Trophoblast cell (in vitro differentiated cells and primary cell): Measurements from ENCODE around the gene CACNA1F.

ENCODE experiments used
- DNase-seq, 2 donors: peaks; one replicate each; pipeline ENCODE4 v3.0.0-alpha.2; 2016
- H2AFZ ChIP-seq: 2 replicates; pipeline ENCODE4 v1.6.1; 2013; ENCODE audit warnings: low read length, moderate library complexity, mild to moderate bottlenecking; ENCODE audit not compliant: insufficient read depth, poor library complexity
- H2AK5ac ChIP-seq: 2 replicates; pipeline ENCODE4 v1.6.1; 2013; ENCODE audit warnings: mild to moderate bottlenecking, low read length
- H2BK120ac ChIP-seq: 2 replicates; pipeline ENCODE4 v1.6.1; 2013; ENCODE audit warnings: low read length, mild to moderate bottlenecking, moderate library complexity; ENCODE audit not compliant: insufficient read depth, poor library complexity
- H2BK12ac ChIP-seq: 2 replicates; pipeline ENCODE4 v1.6.1; 2013; ENCODE audit warnings: mild to moderate bottlenecking, low read length, moderate library complexity
- H2BK5ac ChIP-seq: 2 replicates; pipeline ENCODE4 v1.6.1; 2013; ENCODE audit warnings: low read length, low read depth, moderate library complexity, mild to moderate bottlenecking; ENCODE audit not compliant: poor library complexity
- H3K14ac ChIP-seq: 2 replicates; pipeline ENCODE4 v1.6.1; 2013; ENCODE audit warnings: mild to moderate bottlenecking, low read length
- H3K18ac ChIP-seq: 2 replicates; pipeline ENCODE4 v1.6.1; 2013; ENCODE audit warnings: mild to moderate bottlenecking, low read length
- H3K23ac ChIP-seq: 2 replicates; pipeline ENCODE4 v1.6.1; 2013; ENCODE audit warnings: low read length
- H3K27ac ChIP-seq: 2 replicates; pipeline ENCODE4 v1.5.1; 2013; ENCODE audit warnings: low read depth, mild to moderate bottlenecking, inconsistent platforms, low read length, moderate library complexity
- H3K27me3 ChIP-seq: 2 replicates; pipeline ENCODE4 v1.6.1; 2013; ENCODE audit warnings: inconsistent platforms, mild to moderate bottlenecking, low read length, moderate library complexity; ENCODE audit not compliant: insufficient read depth
- H3K36me3 ChIP-seq, 2 experiments: 1 replicate in 1 of 2; 2 replicates in 1 of 2; pipeline ENCODE4 v1.6.1; 2013; ENCODE audit warnings: low read length in 2 of 2, mild to moderate bottlenecking in 2 of 2, moderate library complexity in 1 of 2; ENCODE audit not compliant: insufficient read depth in 2 of 2, control insufficient read depth in 1 of 2
- H3K4ac ChIP-seq: 2 replicates; pipeline ENCODE4 v1.6.1; 2013; ENCODE audit warnings: low read depth, mild to moderate bottlenecking, low read length, moderate library complexity
- H3K4me1 ChIP-seq, 2 experiments: 1 replicate in 1 of 2; 2 replicates in 1 of 2; pipeline ENCODE4 v1.6.1; 2013; ENCODE audit warnings: low read length in 2 of 2, mild to moderate bottlenecking in 2 of 2, moderate library complexity in 1 of 2; ENCODE audit not compliant: insufficient read depth in 2 of 2, control insufficient read depth in 1 of 2
- H3K4me2 ChIP-seq: 2 replicates; pipeline ENCODE4 v1.6.1; 2013; ENCODE audit warnings: inconsistent platforms, mild to moderate bottlenecking, low read length, moderate library complexity
- H3K4me3 ChIP-seq: 2 replicates; pipeline ENCODE4 v1.5.1; 2013; ENCODE audit warnings: mild to moderate bottlenecking, low read depth, low read length, inconsistent platforms
- H3K79me1 ChIP-seq: one replicate; pipeline ENCODE4 v1.6.1; 2013; ENCODE audit warnings: low read length
- H3K79me2 ChIP-seq: 2 replicates; pipeline ENCODE4 v1.6.1; 2013; ENCODE audit warnings: low read length, mild to moderate bottlenecking; ENCODE audit not compliant: control insufficient read depth, insufficient read depth, poor library complexity
- H3K9ac ChIP-seq: 2 replicates; pipeline ENCODE4 v1.6.1; 2013; ENCODE audit warnings: mild to moderate bottlenecking, low read length
- H3K9me3 ChIP-seq: 2 replicates; pipeline ENCODE4 v1.6.1; 2013; ENCODE audit warnings: low read depth, mild to moderate bottlenecking, control low read depth, inconsistent platforms, low read length; ENCODE audit not compliant: insufficient read depth
- H4K12ac ChIP-seq: 2 replicates; pipeline ENCODE4 v1.6.1; 2013; ENCODE audit warnings: low read depth, mild to moderate bottlenecking, low read length, moderate library complexity
- H4K8ac ChIP-seq: 2 replicates; pipeline ENCODE4 v1.6.1; 2013; ENCODE audit warnings: low read depth, mild to moderate bottlenecking, low read length, moderate library complexity
- H4K91ac ChIP-seq: one replicate; pipeline ENCODE4 v1.6.1; 2013; ENCODE audit warnings: low read depth, mild to moderate bottlenecking, low read length, moderate library complexity
- WGBS: extraction: QIAGEN DNeasy Blood & Tissue Kit; methylation state at CpG from one replicate; pipeline ENCODE4 v1.1.7; 2013; ENCODE audit warnings: missing lambda C conversion rate; ENCODE audit not compliant: insufficient read length, insufficient coverage; ENCODE audit errors: extremely low coverage; 5-methylcytosine and 5-hydroxymethylcytosine counted together

Gene CACNA1F

DNA sequence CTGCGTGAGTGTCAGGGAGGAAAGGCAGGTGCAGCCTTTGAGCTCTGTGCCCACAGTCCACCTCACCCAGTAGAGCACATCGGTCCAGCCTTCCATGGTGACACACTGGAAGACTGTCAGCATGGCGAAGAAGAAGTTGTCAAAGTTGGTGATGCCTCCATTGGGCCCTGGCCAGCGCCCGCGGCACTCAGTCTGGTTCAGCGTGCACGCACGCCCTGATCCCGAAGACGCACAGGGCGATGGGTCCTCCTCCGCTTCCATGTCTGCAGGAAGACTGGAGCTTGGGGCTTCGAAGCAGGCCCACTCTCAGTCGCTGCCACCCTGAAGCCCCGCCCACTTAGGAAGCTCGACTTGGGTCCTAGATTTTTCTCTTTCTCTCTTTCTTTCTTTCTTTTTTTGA, 5.0 kb downstream of the CACNA1F start:
- no peak overlapping the region for H3K4ac ChIP-seq
- no peak overlapping the region for H2AK5ac ChIP-seq
- H3K4me2 ChIP-seq = no peak overlapping the region
- no peak overlapping the region for H4K91ac ChIP-seq
- no CpG with 5 or more reads among the region's 17 CpGs for WGBS
- no peak overlapping the region for H4K8ac ChIP-seq
- H2AFZ ChIP-seq = no peak overlapping the region
- H3K9me3 ChIP-seq = no peaks in the 10 kb centered on the region
- no peak overlapping the region for H2BK120ac ChIP-seq
- H3K79me1 ChIP-seq = no peaks in the 10 kb centered on the region
- H3K18ac ChIP-seq = no peak overlapping the region
- no peaks in the 10 kb centered on the region for H3K36me3 ChIP-seq
- no peak overlapping the region for H2BK5ac ChIP-seq
- H3K9ac ChIP-seq = no peak overlapping the region
- no peak for DNase-seq
- H3K14ac ChIP-seq = no peak overlapping the region
- no peak overlapping the region for H2BK12ac ChIP-seq
- H3K27me3 ChIP-seq = no peaks in the 10 kb centered on the region
- H4K12ac ChIP-seq = no peak overlapping the region
- H3K4me1 ChIP-seq = peaks cover 5 to 6% of the 10 kb centered on the region in 2 experiments
- H3K23ac ChIP-seq = no peak overlapping the region
- H3K27ac ChIP-seq = no peak overlapping the region
- H3K79me2 ChIP-seq = no peaks in the 10 kb centered on the region
- no peak overlapping the region for H3K4me3 ChIP-seq

DNA sequence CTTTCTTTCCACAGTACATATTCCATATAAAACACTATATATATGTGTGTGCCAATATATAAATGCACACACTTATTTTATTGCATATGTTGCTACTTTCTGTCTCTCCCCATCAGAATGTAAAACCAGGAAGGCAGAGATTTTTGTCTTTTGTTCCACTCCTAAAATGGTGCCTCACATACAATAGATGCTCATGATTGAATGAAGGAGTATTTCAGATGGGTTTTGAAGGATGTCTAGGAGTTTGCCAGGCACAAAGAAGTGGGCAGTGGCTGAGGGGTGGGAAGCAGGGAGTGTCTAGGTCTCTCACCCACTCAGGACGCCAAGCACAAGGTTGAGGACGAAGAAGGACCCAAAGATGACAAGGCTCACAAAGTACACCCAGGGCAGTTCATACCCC, 5.4 kb downstream of the CACNA1F start:
- no peaks in the 10 kb centered on the region for H3K9me3 ChIP-seq
- no peak overlapping the region for H3K27ac ChIP-seq
- DNase-seq = no peak
- no peak overlapping the region for H2BK120ac ChIP-seq
- no peak overlapping the region for H3K18ac ChIP-seq
- no peak overlapping the region for H3K4me3 ChIP-seq
- no peaks in the 10 kb centered on the region for H3K79me2 ChIP-seq
- no peaks in the 10 kb centered on the region for H3K79me1 ChIP-seq
- no peak overlapping the region for H2AFZ ChIP-seq
- no peaks in the 10 kb centered on the region for H3K27me3 ChIP-seq
- H4K91ac ChIP-seq = no peak overlapping the region
- peaks cover 5 to 6% of the 10 kb centered on the region in 2 experiments for H3K4me1 ChIP-seq
- H3K9ac ChIP-seq = no peak overlapping the region
- no peak overlapping the region for H3K23ac ChIP-seq
- H3K4ac ChIP-seq = no peak overlapping the region
- H2AK5ac ChIP-seq = no peak overlapping the region
- no peak overlapping the region for H2BK12ac ChIP-seq
- H3K36me3 ChIP-seq = no peaks in the 10 kb centered on the region
- H3K14ac ChIP-seq = no peak overlapping the region
- no CpG with 5 or more reads among the region's 2 CpGs for WGBS
- H4K12ac ChIP-seq = no peak overlapping the region
- no peak overlapping the region for H3K4me2 ChIP-seq
- no peak overlapping the region for H4K8ac ChIP-seq
- no peak overlapping the region for H2BK5ac ChIP-seq

DNA sequence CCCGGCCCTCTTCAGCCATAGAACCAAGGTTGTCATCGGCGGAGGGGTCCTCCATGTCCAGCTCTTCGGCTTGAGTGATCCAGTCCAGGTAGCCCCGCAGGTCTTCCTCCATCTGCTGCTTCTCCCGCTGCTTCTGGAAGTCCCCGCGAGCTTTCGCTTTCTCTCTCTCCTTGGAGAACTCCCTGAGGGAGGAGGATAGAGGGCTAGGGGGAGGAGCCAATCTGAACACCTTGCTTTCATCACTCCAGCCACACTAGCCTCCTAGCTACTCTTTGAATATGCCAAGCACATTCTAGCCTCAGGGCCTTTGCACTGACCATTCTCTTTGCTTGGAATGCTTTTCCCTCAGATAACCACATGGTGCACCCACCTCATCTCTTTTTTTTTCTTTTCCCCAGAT, 6.2 kb downstream of the CACNA1F start:
- Histone ChIP-seq H2BK5ac (no peak overlapping the region), H2BK12ac (no peak overlapping the region), H3K79me1 (no peaks in the 10 kb centered on the region), H3K9me3 (no peaks in the 10 kb centered on the region), H3K36me3 (no peaks in the 10 kb centered on the region), H4K12ac (no peak overlapping the region), H3K4ac (no peak overlapping the region), H2BK120ac (no peak overlapping the region), H3K4me1 (peaks cover 5 to 6% of the 10 kb centered on the region in 2 experiments), H4K8ac (no peak overlapping the region), H4K91ac (no peak overlapping the region), H2AFZ (no peak overlapping the region), H3K9ac (no peak overlapping the region), H3K4me3 (no peak overlapping the region), H3K4me2 (no peak overlapping the region), H3K18ac (no peak overlapping the region), H3K23ac (no peak overlapping the region), H3K14ac (no peak overlapping the region), H2AK5ac (no peak overlapping the region), H3K27me3 (no peaks in the 10 kb centered on the region), H3K79me2 (no peaks in the 10 kb centered on the region), H3K27ac (no peak overlapping the region)
- no CpG with 5 or more reads among the region's 9 CpGs for WGBS
- DNase-seq = peak in 1 of 2 donors; percentile 30

DNA sequence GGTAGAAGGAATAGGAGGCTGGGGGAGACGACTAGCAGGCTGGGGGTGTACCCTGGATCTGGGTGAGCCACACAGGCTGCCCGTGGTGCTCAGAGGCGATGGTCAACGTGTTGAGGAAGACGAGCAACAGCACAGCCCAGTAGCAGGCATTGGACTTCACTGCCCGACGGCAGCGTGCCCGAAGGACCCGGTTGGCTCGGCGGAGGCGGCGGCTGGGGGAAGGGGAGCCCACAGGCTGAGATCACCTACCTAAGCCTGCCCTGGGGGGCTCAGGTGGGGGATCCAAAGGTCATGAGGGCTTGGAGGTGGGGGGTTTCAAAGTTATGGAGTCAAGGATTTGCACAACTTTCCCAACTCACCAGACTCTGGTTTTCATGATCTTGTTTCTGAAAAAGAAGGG, 7.3 kb downstream of the CACNA1F start:
- H4K12ac ChIP-seq = no peak overlapping the region
- no peak overlapping the region for H2BK5ac ChIP-seq
- H3K27me3 ChIP-seq = no peaks in the 10 kb centered on the region
- no CpG with 5 or more reads among the region's 14 CpGs for WGBS
- no peaks in the 10 kb centered on the region for H3K9me3 ChIP-seq
- no peak overlapping the region for H3K4me2 ChIP-seq
- H3K4me1 ChIP-seq = peaks cover 2 to 3% of the 10 kb centered on the region in 2 experiments
- H2AK5ac ChIP-seq = no peak overlapping the region
- H4K8ac ChIP-seq = no peak overlapping the region
- no peak overlapping the region for H4K91ac ChIP-seq
- DNase-seq = no peak
- H3K4me3 ChIP-seq = no peak overlapping the region
- no peak overlapping the region for H3K14ac ChIP-seq
- H2BK12ac ChIP-seq = no peak overlapping the region
- H3K9ac ChIP-seq = no peak overlapping the region
- no peak overlapping the region for H3K18ac ChIP-seq
- H3K23ac ChIP-seq = no peak overlapping the region
- H2AFZ ChIP-seq = no peak overlapping the region
- no peak overlapping the region for H3K4ac ChIP-seq
- H3K36me3 ChIP-seq = no peaks in the 10 kb centered on the region
- no peak overlapping the region for H3K27ac ChIP-seq
- no peaks in the 10 kb centered on the region for H3K79me1 ChIP-seq
- no peak overlapping the region for H2BK120ac ChIP-seq
- no peaks in the 10 kb centered on the region for H3K79me2 ChIP-seq
